ENCODE measurements around the gene TUBB1.

TUBB1 gene

DNA sequence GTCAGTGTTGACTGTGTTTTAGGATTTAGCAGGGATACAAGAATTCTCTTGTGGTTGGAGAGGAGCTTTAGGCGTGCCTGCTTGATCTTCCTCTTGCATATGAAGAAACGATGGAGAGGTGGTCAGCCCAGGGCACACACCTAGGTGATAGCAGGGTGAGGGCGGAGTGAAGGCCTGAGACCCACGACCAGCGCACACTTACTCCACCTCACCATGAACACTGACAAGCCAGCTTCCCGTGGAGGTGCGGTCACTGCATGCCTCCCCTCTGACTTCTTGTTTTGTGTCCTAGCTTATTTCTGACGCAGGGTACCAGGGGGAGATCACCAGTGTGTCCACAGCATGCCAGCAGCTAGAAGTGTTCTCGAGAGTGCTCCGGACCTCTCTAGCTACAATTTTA lies 30.0 kb upstream of the TUBB1 start:
- no peak for DNase-seq (ENCODE audit: low read depth)

DNA sequence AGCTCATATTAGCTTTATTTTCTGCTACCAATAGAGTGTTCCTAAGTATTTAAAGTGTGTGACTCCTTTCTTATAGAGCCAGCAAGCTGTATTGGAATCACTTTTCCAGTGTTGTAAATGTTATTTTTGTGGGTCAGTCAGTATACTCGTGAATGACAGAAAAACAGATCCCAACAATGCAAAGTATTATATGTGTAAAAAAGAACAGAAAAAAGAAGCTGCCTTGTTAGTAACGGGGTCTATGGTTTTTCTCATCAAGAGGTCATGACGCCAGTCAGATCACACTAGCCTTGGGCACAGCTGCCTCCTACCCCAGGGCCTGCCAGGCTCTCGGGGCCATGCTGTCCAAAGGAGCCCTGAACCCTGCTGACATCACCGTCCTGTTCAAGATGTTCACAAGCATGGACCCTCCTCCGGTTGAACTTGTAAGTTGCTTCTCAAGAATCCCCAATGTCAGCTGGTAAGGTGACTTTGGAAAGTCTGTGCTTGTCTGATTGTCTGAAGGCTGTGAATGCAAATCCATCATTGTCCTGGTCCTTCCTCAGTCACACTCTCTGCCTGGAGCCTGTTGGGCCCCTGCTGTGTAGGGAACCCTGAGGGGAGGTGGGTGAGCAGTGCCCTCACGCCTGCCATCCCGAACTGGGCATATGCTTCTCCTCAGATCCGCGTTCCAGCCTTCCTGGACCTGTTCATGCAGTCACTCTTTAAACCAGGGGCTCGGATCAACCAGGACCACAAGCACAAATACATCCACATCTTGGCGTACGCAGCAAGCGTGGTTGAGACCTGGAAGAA lies 28.4 kb upstream of the TUBB1 start:
- no peak for DNase-seq (ENCODE audit: low read depth)

- no peak for DNase-seq (ENCODE audit: low read depth)
Measured at GRCh38 chr20:58991715-58992114, 27.5 kb upstream of the TUBB1 start.

DNA sequence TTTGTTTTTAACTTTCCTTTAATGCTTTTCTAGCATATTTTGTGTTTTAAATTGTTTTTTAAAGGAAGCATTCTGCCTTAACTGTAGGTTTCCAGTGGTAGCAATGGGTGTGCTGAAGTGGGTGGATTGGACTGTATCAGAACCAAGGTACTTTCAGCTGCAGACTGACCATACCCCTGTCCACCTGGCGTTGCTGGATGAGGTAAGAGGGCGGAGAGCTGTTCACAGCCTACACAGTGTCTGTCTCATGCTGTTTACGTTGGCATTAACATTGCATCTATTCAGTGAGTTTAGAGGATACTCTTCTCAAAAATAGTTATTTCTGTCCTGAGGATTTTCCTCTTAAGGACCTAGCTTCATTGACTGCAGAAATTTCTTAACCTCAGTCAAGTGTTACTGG lies 26.3 kb upstream of the TUBB1 start:
- DNase-seq (ENCODE audit: low read depth) = no peak

GRCh38 chr20:58993332-58994248 lies 25.6 kb upstream of the TUBB1 start:
- DNase-seq (ENCODE audit: low read depth) = no peak

DNA sequence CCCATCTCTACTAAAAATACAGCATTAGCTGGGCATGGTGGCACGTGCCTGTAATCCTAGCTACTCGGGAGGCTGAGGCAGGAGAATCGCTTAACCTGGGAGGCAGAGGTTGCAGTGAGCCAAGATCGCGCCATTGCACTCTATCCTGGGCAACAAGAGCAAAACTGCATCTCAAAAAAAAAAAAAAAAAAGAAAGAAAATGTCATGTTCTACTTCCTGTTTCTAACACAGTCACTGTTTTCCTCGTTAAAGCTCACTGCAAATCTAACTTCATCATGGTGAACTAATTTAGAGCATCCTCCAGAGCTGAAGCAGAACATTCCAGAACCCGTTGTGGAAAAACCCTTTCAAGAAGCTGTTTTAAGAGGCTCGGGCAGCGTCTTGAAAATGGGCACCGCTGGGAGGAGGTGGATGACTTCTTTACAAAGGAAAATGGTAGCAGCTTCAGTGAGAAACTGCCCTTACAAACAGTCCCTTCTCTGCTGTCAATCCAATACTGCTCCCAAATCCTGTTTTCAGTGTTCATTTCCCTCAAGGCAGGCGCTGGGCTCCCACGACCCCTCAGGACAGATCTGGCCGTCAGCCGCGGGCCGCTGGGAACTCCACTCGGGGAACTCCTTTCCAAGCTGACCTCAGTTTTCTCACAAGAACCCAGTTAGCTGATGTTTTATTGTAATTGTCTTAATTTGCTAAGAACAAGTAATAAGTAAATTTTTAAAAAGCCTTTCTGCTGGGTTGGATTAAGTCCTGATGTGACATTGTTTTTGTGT lies 24.7 kb upstream of the TUBB1 start:
- DNase-seq (ENCODE audit: low read depth) = no peak

DNA sequence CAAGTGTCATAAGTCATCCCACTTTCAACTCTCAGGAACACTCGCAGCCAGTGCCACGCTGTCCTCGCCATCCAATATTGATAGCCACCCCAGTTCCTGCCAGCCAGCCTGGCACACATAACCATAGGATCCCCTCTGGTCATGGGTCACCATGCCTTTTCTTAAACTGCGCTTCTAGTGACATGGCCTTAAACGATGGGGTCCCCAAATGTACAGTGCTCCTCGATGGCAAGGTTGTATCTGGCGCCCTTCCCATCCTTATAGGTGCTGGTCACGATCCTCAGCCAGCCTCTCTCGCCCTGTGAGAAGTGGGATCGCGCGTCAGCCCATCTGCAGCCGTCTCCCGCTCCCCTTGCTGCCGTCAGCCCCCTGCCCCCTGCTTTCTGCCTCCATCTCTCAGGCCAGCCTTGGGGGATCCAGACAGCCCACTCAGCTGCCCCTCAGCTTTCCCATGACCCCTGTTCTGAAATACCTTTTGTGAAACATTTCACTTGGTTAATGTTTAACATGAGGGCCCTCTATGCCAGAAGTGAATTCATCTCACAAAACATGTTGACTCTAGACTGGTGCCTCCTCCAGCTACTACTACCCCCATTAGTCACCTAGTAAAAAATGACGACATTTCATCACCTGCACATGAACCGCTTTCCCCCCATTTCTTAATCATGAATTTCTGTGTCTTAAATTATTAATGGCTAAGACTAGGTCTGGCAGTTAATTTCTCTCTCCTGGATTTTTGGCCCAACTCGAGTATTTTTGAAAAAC lies 23.6 kb upstream of the TUBB1 start:
- DNase-seq (ENCODE audit: low read depth) = no peak

- no peak for DNase-seq (ENCODE audit: low read depth)
Measured at GRCh38 chr20:58996226-58996611, 23.0 kb upstream of the TUBB1 start.

- no peak for DNase-seq (ENCODE audit: low read depth)
Measured at GRCh38 chr20:58997141-58997770, 22.0 kb upstream of the TUBB1 start.

DNA sequence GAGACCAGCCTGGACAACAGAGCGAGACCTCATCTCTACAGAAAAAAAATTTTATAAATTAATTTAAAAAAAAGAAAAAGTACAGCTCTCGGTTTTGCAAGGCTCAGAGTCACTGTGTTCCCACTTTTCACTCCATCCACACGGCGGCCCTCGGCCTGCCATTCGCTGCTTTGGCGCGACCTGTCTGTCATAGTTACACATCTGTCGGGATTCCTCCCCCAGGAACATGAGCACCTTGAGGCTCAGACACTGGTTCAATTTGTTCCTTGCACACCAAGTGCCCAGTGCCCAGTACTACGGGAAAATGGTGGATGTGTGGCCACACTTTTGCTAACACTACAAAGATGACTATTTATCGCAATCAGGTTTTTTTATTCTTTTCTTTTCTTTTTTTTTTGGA lies 20.6 kb upstream of the TUBB1 start:
- DNase-seq (ENCODE audit: low read depth) = no peak

DNA sequence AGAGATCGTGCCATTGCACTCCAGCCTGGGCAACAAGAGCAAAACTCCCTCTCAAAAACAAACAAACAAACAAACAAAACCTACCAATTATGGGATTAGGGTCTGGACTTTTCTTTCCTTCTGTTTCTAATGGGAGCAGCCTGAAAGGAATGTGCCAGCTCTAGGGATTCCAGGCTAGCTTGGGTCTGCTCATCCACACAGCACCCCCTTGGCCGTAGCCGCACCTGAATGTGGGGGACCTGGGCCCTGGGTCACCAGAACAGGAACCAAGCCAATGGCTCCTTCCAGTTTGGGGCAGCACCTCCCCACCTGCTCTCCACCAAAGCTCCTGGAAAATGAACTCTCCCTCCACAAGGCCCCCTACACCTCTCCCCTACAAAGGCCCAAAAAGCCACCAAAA lies 18.9 kb upstream of the TUBB1 start:
- no peak for DNase-seq (ENCODE audit: low read depth)

GRCh38 chr20:59001068-59001448 lies 18.2 kb upstream of the TUBB1 start:
- no peak for DNase-seq (ENCODE audit: low read depth)

- no peak for DNase-seq (ENCODE audit: low read depth)
Measured at GRCh38 chr20:59001449-59002171, 17.6 kb upstream of the TUBB1 start.

DNA sequence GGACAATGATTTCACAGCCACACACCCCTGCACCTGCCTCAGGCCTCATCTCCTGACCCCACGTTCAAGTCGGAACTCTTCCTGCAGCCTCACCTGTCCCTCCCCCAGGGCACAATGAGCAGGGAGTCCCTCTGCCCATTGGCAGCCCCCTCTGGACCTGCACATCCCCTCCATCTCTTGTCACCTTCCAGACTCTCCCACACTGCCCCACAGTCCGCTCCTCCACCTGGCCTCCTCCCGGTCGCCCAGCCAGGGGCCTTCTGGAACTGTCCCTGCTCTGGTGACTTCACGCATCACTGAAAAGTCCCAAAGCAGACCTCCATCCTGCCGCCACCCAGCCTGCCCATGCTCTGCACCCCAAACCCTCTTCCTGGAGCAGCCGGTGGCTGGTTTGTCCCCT lies 16.8 kb upstream of the TUBB1 start:
- no peak for DNase-seq (ENCODE audit: low read depth)

DNA sequence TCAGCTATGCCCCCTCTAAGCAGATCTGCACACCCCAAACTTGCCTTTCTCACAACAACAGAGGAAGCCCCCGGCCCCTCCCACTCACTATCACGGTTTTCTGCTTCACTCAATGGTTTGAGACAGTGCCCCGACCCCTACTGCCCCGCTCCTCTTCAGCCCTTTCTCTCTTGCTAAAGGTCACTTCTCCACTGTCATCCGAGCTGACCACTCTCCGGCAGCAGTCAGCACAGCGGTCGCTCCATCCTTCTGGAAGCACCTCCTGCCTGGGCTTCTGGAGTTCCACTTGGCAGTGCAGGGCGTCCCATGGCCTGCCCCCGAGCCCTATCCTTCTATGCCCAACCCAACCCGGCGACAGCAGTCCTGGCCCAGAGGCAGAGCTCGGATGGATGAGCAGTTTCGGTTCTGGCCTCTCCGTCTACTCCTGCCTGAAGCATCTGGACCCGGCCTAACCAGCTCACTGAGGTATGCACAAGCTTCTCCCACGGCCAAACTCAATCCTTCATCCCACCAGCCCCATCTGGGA lies 16.3 kb upstream of the TUBB1 start:
- no peak for DNase-seq (ENCODE audit: low read depth)

DNA sequence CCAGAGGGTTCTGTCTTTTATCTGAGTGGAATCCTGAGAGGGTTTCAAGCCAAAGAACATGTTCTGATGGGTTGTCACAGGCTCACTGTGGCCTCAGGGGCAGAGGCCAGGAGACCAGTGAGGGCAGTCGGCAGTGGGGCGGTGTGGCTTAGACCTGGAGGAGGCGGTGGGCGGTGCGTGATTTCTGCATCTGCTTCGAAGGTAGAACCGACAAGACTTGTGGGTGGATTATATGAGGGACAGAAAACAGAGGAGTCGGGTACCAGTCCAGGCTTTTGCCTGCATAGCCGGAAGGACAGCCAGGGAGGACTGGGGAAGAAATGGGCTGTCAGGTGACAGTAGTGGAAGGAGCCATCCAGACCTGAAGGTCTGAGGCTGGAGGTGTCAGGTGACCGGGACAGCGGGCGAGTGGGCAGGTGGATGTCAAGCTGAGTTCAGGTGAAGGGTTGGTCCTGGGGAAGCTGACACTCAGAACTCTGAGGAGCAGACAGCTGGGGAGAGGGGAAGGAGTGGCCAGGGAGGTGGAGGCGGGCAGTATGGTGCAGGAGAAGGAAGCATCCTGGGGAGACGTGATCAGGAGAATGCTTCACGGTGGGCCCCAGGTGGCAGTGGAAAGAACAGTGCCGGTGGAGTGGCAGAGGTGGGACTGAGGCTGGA lies 15.3 kb upstream of the TUBB1 start:
- no peak for DNase-seq (ENCODE audit: low read depth)

GRCh38 chr20:59004493-59004762 lies 14.8 kb upstream of the TUBB1 start:
- no peak for DNase-seq (ENCODE audit: low read depth)

DNA sequence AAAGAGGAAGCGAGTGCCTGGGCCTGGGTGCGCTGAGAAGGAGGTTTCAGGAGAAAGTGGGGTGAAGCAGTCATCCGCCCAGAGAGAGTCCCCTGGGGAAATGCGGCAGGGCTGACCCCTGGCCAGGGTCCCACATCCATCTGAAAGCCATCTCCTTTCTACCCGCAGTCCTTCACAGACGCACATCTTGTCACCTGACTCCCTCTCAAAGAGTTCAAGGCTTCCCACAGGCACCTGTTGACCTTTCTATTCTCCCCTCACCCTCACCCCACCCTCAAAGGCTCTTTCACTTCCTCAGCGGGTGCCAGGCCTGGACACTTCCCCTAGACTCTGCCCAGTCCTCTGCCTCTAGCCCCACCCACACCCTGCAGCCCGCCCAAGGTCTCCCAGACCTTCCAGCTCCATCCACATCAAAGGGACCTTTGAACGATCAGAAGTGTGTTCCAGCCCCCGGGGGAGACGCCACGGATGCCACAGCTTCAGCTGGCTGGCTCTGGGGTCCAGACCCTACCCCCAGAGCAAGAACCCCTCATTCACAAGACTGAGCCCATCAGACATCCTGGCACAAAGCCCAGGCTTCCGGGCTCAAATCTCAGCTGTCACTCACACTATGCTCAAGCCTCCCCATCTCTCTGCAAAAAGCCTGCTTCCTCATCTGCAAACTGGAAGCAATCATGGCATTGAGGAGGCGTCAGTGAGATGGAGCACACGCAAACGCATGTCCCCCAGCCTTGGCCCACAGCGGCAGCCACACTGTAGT lies 14.3 kb upstream of the TUBB1 start:
- no peak for DNase-seq (ENCODE audit: low read depth)

DNA sequence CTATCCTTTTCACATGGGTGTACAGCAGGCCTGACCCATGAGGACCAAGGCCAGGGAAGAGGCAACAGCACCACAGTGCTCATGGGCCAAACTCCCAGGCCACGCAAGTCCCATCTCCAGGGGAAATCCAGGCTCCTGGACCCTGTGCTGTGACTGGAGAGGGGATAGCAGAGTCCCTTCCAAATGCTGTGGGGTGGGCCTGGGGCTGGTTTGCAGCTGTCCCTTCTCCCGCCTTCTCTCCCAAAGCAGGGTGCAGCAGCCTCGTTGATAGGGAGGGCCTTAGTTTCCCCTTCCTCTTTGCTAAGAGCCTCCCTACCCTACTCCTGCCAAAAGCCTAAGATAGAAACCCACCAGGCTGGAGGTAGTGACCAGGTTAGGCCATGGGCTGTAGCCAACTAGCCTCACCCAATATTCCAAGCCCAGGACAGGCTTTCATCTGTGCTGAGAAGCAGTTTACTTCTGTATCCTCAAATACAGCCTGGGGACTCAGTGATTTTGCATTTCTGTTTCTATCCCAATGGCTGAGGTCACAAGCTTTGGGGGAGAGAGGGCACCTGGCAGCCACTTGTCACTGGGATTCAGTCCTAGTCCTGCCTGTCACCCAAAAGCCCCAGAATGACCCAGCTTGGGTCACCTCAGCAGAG lies 13.6 kb upstream of the TUBB1 start:
- no peak for DNase-seq (ENCODE audit: low read depth)

All from GM04503 (cell line).